ENCODE measurements around the gene TIGD6. TPM values are rescaled to one million over a fixed set of nuclear protein-coding genes. Genes with fewer than 3 reads are reported as not detected.
"Not testable (repeated sequence)": the region's sequence is repeated elsewhere in the genome, so short reads cannot be mapped to it uniquely, and the experiment has no call there.

TIGD6 gene
- total RNA-seq = 1 to 10 TPM; 1.9 to 2.4 (median 2.1) TPM

- Mint-ChIP-seq H3K27me3 (ENCODE audit: low read depth) (no peaks in the 10 kb centered on the region), H3K4me1 (ENCODE audit: low read depth) (peaks cover 39% of the 10 kb centered on the region), H3K9me3 (no peaks in the 10 kb centered on the region), H3K4me3 (peak within 1 kb of the TSS; percentile 93), H3K36me3 (ENCODE audit: insufficient read depth) (peaks cover 14% of the 10 kb centered on the region)
- ATAC-seq = peak; percentile 90 to 93
- DNase-seq = peak; percentile 71
These were observed at the start of gene TIGD6, which contains the start of gene HMGXB3 for GRCh38 chr5:150000256-150000989. TIGD6 (minus strand) TSS chr5:150000654; CDS start chr5:149996348, 4,306 bp downstream. HMGXB3 (plus strand) TSS chr5:150000739; CDS start chr5:150004853, 4,114 bp downstream.

GRCh38 chr5:150046031-150046430 lies 45.6 kb upstream of the TIGD6 start:
- no peak for ATAC-seq
- Mint-ChIP-seq H3K27me3 (ENCODE audit: low read depth) (no peaks in the 10 kb centered on the region), H3K9me3 (no peaks in the 10 kb centered on the region), H3K36me3 (ENCODE audit: insufficient read depth) (peaks cover 59% of the 10 kb centered on the region), H3K4me1 (ENCODE audit: low read depth) (peaks cover 19% of the 10 kb centered on the region), H3K4me3 (no peak overlapping the region)
- no peak for DNase-seq

- ATAC-seq (no peak), DNase-seq (no peak)
- no peaks in the 10 kb centered on the region for H3K27me3 Mint-ChIP-seq (ENCODE audit: low read depth)
- H3K4me3 Mint-ChIP-seq = no peak overlapping the region
- H3K36me3 Mint-ChIP-seq (ENCODE audit: insufficient read depth) = peaks cover 62% of the 10 kb centered on the region
- no peaks in the 10 kb centered on the region for H3K9me3 Mint-ChIP-seq
- peaks cover 19% of the 10 kb centered on the region for H3K4me1 Mint-ChIP-seq (ENCODE audit: low read depth)
These were observed 45.1 kb upstream of the TIGD6 start for GRCh38 chr5:150045549-150045948.

- Mint-ChIP-seq H3K4me3 (no peak overlapping the region), H3K9me3 (no peaks in the 10 kb centered on the region), H3K4me1 (ENCODE audit: low read depth) (peaks cover 19% of the 10 kb centered on the region), H3K27me3 (ENCODE audit: low read depth) (no peaks in the 10 kb centered on the region), H3K36me3 (ENCODE audit: insufficient read depth) (peaks cover 62% of the 10 kb centered on the region)
- no peak for ATAC-seq
- DNase-seq = no peak
These were observed 44.3 kb upstream of the TIGD6 start for GRCh38 chr5:150044712-150045111.

GRCh38 chr5:150044329-150044681 lies 43.9 kb upstream of the TIGD6 start:
- H3K27me3 Mint-ChIP-seq (ENCODE audit: low read depth) = no peaks in the 10 kb centered on the region
- H3K4me1 Mint-ChIP-seq (ENCODE audit: low read depth) = peaks cover 19% of the 10 kb centered on the region
- H3K36me3 Mint-ChIP-seq (ENCODE audit: insufficient read depth) = peaks cover 61% of the 10 kb centered on the region
- no peak overlapping the region for H3K4me3 Mint-ChIP-seq
- DNase-seq = no peak
- ATAC-seq = no peak
- H3K9me3 Mint-ChIP-seq = no peaks in the 10 kb centered on the region

GRCh38 chr5:150043657-150044328 lies 43.3 kb upstream of the TIGD6 start:
- DNase-seq = no peak
- peaks cover 60% of the 10 kb centered on the region for H3K36me3 Mint-ChIP-seq (ENCODE audit: insufficient read depth)
- H3K9me3 Mint-ChIP-seq = no peaks in the 10 kb centered on the region
- H3K4me1 Mint-ChIP-seq (ENCODE audit: low read depth) = peaks cover 19% of the 10 kb centered on the region
- no peak overlapping the region for H3K4me3 Mint-ChIP-seq
- ATAC-seq = no peak
- H3K27me3 Mint-ChIP-seq (ENCODE audit: low read depth) = no peaks in the 10 kb centered on the region

GRCh38 chr5:150042459-150042858 lies 42.0 kb upstream of the TIGD6 start:
- Mint-ChIP-seq H3K9me3 (no peaks in the 10 kb centered on the region), H3K4me3 (no peak overlapping the region), H3K36me3 (ENCODE audit: insufficient read depth) (peaks cover 57% of the 10 kb centered on the region), H3K27me3 (ENCODE audit: low read depth) (no peaks in the 10 kb centered on the region), H3K4me1 (ENCODE audit: low read depth) (peaks cover 19% of the 10 kb centered on the region)
- no peak for DNase-seq
- ATAC-seq = no peak

- Mint-ChIP-seq H3K4me3 (no peak overlapping the region), H3K9me3 (no peaks in the 10 kb centered on the region), H3K36me3 (ENCODE audit: insufficient read depth) (peaks cover 74% of the 10 kb centered on the region), H3K4me1 (ENCODE audit: low read depth) (peaks cover 7% of the 10 kb centered on the region), H3K27me3 (ENCODE audit: low read depth) (no peaks in the 10 kb centered on the region)
- no peak for ATAC-seq
- DNase-seq = no peak
These were observed 38.1 kb upstream of the TIGD6 start for GRCh38 chr5:150038547-150038946.

- no peak overlapping the region for H3K4me3 Mint-ChIP-seq
- H3K36me3 Mint-ChIP-seq (ENCODE audit: insufficient read depth) = peaks cover 76% of the 10 kb centered on the region
- H3K9me3 Mint-ChIP-seq = no peaks in the 10 kb centered on the region
- H3K4me1 Mint-ChIP-seq (ENCODE audit: low read depth) = no peaks in the 10 kb centered on the region
- DNase-seq (no peak), ATAC-seq (no peak)
- H3K27me3 Mint-ChIP-seq (ENCODE audit: low read depth) = no peaks in the 10 kb centered on the region
These were observed 36.1 kb upstream of the TIGD6 start for GRCh38 chr5:150036513-150036912.

- no peaks in the 10 kb centered on the region for H3K9me3 Mint-ChIP-seq
- no peak for ATAC-seq
- peaks cover 76% of the 10 kb centered on the region for H3K36me3 Mint-ChIP-seq (ENCODE audit: insufficient read depth)
- H3K4me3 Mint-ChIP-seq = no peak overlapping the region
- no peaks in the 10 kb centered on the region for H3K27me3 Mint-ChIP-seq (ENCODE audit: low read depth)
- DNase-seq = no peak
- H3K4me1 Mint-ChIP-seq (ENCODE audit: low read depth) = no peaks in the 10 kb centered on the region
These were observed 34.9 kb upstream of the TIGD6 start for GRCh38 chr5:150035139-150035895.

- H3K36me3 Mint-ChIP-seq (ENCODE audit: insufficient read depth) = peaks cover 77% of the 10 kb centered on the region
- no peak for DNase-seq
- H3K9me3 Mint-ChIP-seq = no peaks in the 10 kb centered on the region
- no peaks in the 10 kb centered on the region for H3K27me3 Mint-ChIP-seq (ENCODE audit: low read depth)
- H3K4me1 Mint-ChIP-seq (ENCODE audit: low read depth) = no peaks in the 10 kb centered on the region
- no peak for ATAC-seq
- no peak overlapping the region for H3K4me3 Mint-ChIP-seq
These were observed 34.2 kb upstream of the TIGD6 start for GRCh38 chr5:150034662-150035061.

GRCh38 chr5:150033334-150033733 lies 32.9 kb upstream of the TIGD6 start:
- DNase-seq = no peak
- no peaks in the 10 kb centered on the region for H3K27me3 Mint-ChIP-seq (ENCODE audit: low read depth)
- H3K36me3 Mint-ChIP-seq (ENCODE audit: insufficient read depth) = peaks cover 72% of the 10 kb centered on the region
- H3K4me3 Mint-ChIP-seq = no peak overlapping the region
- no peaks in the 10 kb centered on the region for H3K4me1 Mint-ChIP-seq (ENCODE audit: low read depth)
- no peaks in the 10 kb centered on the region for H3K9me3 Mint-ChIP-seq
- ATAC-seq = no peak

GRCh38 chr5:150028047-150028446 lies 27.6 kb upstream of the TIGD6 start:
- H3K4me3 Mint-ChIP-seq; H3K27me3 Mint-ChIP-seq (ENCODE audit: low read depth); H3K4me1 Mint-ChIP-seq (ENCODE audit: low read depth); ATAC-seq; DNase-seq; H3K9me3 Mint-ChIP-seq: not testable (repeated sequence)
- peaks cover 54% of the 10 kb centered on the region for H3K36me3 Mint-ChIP-seq (ENCODE audit: insufficient read depth)

- Mint-ChIP-seq H3K27me3 (ENCODE audit: low read depth) (no peaks in the 10 kb centered on the region), H3K4me3 (no peak overlapping the region), H3K36me3 (ENCODE audit: insufficient read depth) (peaks cover 54% of the 10 kb centered on the region), H3K4me1 (ENCODE audit: low read depth) (peaks cover under 1% of the 10 kb centered on the region), H3K9me3 (no peaks in the 10 kb centered on the region)
- no peak for DNase-seq
- ATAC-seq = no peak
These were observed 26.3 kb upstream of the TIGD6 start for GRCh38 chr5:150026682-150027172.

All from activated T-cell treated with anti-CD3 and anti-CD28 coated beads, Interleukin-2, amount 50 U/mL, for 4 hours (primary cell).